SK-N-SH (cell line): ENCODE measurements around the gene TADA3. TPM values are rescaled to one million over a fixed set of nuclear protein-coding genes. Genes with fewer than 3 reads are reported as not detected.

Experiments used
- CTCF ChIA-PET: fragments of 300-600, 350-600 bp; formaldehyde crosslinking; extraction: SDS; loops from one replicate; lab custom pipeline; 2021; lab: Yijun Ruan, JAX
- POLR2A ChIA-PET: fragments of 350-600 bp; sonication (Branson Sonifier 250); formaldehyde crosslinking; extraction: SDS; loops from one replicate; lab custom pipeline; 2020; ENCODE audit warnings: antibody characterized with exemption, inconsistent platforms; lab: Yijun Ruan, JAX
- DNase-seq: peaks from one replicate; pipeline ENCODE4 v3.0.0; 2012
- H2AFZ ChIP-seq: fragments of 200-600 bp; sonication (generic); 2 replicates; pipeline ENCODE4 v1.8.1; 2016; ENCODE audit warnings: antibody characterized with exemption, mild to moderate bottlenecking, low read depth
- H3F3A ChIP-seq: fragments of 200-600 bp; sonication (generic); replicated peaks from 2 replicates; pipeline ENCODE3; 2016; ENCODE audit warnings: antibody characterized with exemption, mild to moderate bottlenecking; ENCODE audit not compliant: insufficient read depth
- H3K27ac ChIP-seq, 2 experiments: fragments of 200-500 bp in 1 of 2; fragments of 200-600 bp in 1 of 2; sonication (Bioruptor generic) in 1 of 2; sonication (generic), shearing (Covaris generic) in 1 of 2; 2 replicates each; pipeline versions ENCODE4 v1.5.1 to v1.6.1; 2014 to 2016; ENCODE audit warnings: low read depth in 2 of 2, inconsistent platforms in 1 of 2, low read length in 1 of 2, mild to moderate bottlenecking in 1 of 2, mixed read lengths in 1 of 2
- H3K27me3 ChIP-seq: fragments of 200-600 bp; sonication (generic), shearing (Covaris generic); 2 replicates; pipeline ENCODE4 v1.6.1; 2016; ENCODE audit warnings: mixed run types; ENCODE audit not compliant: insufficient read depth
- H3K36me3 ChIP-seq, 2 experiments: fragments of 200-500 bp in 1 of 2; fragments of 200-600 bp in 1 of 2; sonication (Bioruptor generic) in 1 of 2; sonication (generic) in 1 of 2; replicated peaks in 1 of 2; 2 replicates each; pipeline versions ENCODE3 to v1.5.1; 2014 to 2016; ENCODE audit warnings: low read length in 1 of 2, mild to moderate bottlenecking in 1 of 2; ENCODE audit not compliant: insufficient read depth in 2 of 2, control insufficient read depth in 1 of 2
- H3K4me1 ChIP-seq, 2 experiments: fragments of 200-500 bp in 1 of 2; fragments of 200-600 bp in 1 of 2; sonication (Bioruptor generic) in 1 of 2; sonication (generic), shearing (Covaris generic) in 1 of 2; 2 replicates each; pipeline versions ENCODE4 v1.5.1 to v1.6.1; 2014 to 2016; ENCODE audit warnings: low read depth in 1 of 2, low read length in 1 of 2, mixed run types in 1 of 2; ENCODE audit not compliant: insufficient read depth in 2 of 2, control insufficient read depth in 1 of 2
- H3K4me2 ChIP-seq: fragments of 200-600 bp; sonication (generic), shearing (Covaris generic); 2 replicates; pipeline ENCODE4 v1.6.1; 2017; ENCODE audit warnings: mixed run types
- H3K4me3 ChIP-seq, 2 experiments: fragments of 200-500 bp in 1 of 2; fragments of 200-600 bp in 1 of 2; sonication (Bioruptor generic) in 1 of 2; sonication (generic), shearing (Covaris generic) in 1 of 2; 2 replicates each; pipeline versions ENCODE4 v1.5.1 to v1.8.1; 2014 to 2016; ENCODE audit warnings: low read depth in 2 of 2, inconsistent platforms in 1 of 2, low read length in 1 of 2, mild to moderate bottlenecking in 1 of 2, mixed read lengths in 1 of 2, moderate library complexity in 1 of 2
- H3K79me2 ChIP-seq: fragments of 200-600 bp; sonication (generic); 2 replicates; pipeline ENCODE4 v1.8.1; 2017; ENCODE audit warnings: mild to moderate bottlenecking; ENCODE audit not compliant: insufficient read depth
- H3K9ac ChIP-seq: fragments of 200-600 bp; sonication (generic); 2 replicates; pipeline ENCODE4 v1.6.1; 2017; ENCODE audit warnings: mixed run types
- H3K9me2 ChIP-seq: fragments of 200-600 bp; sonication (generic); 2 replicates; pipeline ENCODE4 v1.6.1; 2017; ENCODE audit warnings: mixed run types
- H3K9me3 ChIP-seq: fragments of 200-600 bp; sonication (generic); 2 replicates; pipeline ENCODE4 v1.6.1; 2017; ENCODE audit warnings: mixed run types, mild to moderate bottlenecking, moderate library complexity
- H4K20me1 ChIP-seq: fragments of 200-600 bp; sonication (generic); 2 replicates; pipeline ENCODE4 v1.6.1; 2017; ENCODE audit warnings: mild to moderate bottlenecking, mixed run types; ENCODE audit not compliant: insufficient read depth
- CHD2 ChIP-seq: fragments of 150-350 bp; IDR thresholded peaks from 2 replicates; pipeline ENCODE4 v1.6.1; 2018; ENCODE audit warnings: low read length; ENCODE audit not compliant: partially characterized antibody
- CTCF ChIP-seq: fragments of 200-600 bp; sonication (generic); IDR thresholded peaks from 2 replicates; pipeline ENCODE4 v1.6.1; 2017; ENCODE audit warnings: antibody characterized with exemption, mild to moderate bottlenecking, moderate library complexity
- GATA2 ChIP-seq: sonication (generic); formaldehyde crosslinking; IDR thresholded peaks from 2 replicates; pipeline ENCODE4 v1.5.0; 2020; ENCODE audit warnings: mild to moderate bottlenecking, missing genetic modification reagents
- JUND ChIP-seq: IDR thresholded peaks from 2 replicates; pipeline ENCODE4 v1.4.0; 2012
- MAX ChIP-seq: IDR thresholded peaks from 2 replicates; pipeline ENCODE4 v1.4.0; 2012; ENCODE audit warnings: low read depth
- NFIC ChIP-seq: IDR thresholded peaks from 2 replicates; pipeline ENCODE4 v1.4.0; 2012; ENCODE audit warnings: borderline replicate concordance
- RCOR1 ChIP-seq: fragments of 150-350 bp; IDR thresholded peaks from 2 replicates; pipeline ENCODE4 v1.6.1; 2017; ENCODE audit warnings: antibody characterized with exemption, low read length
- REST ChIP-seq: IDR thresholded peaks from 2 replicates; pipeline ENCODE4 v1.6.1; 2012; ENCODE audit warnings: mild to moderate bottlenecking, low read depth, low read length, moderate library complexity
- SIN3A ChIP-seq: IDR thresholded peaks from 2 replicates; pipeline ENCODE4 v1.6.1; 2012; ENCODE audit warnings: low read depth, mild to moderate bottlenecking, low read length, moderate library complexity, borderline replicate concordance
- TAF1 ChIP-seq: IDR thresholded peaks from 2 replicates; pipeline ENCODE4 v1.6.1; 2012; ENCODE audit warnings: low read depth, mild to moderate bottlenecking, low read length, moderate library complexity, borderline replicate concordance
- TEAD4 ChIP-seq: IDR thresholded peaks from 2 replicates; pipeline ENCODE4 v1.4.0; 2012; ENCODE audit warnings: mild to moderate bottlenecking, borderline replicate concordance; ENCODE audit not compliant: insufficient read depth
- ZBTB33 ChIP-seq: IDR thresholded peaks from 2 replicates; pipeline ENCODE4 v1.4.0; 2012; ENCODE audit warnings: low read depth, borderline replicate concordance
- WGBS: methylation state at CpG from one replicate; pipeline ENCODE4 v1.1.6; 2017; ENCODE audit warnings: low lambda C conversion rate; 5-methylcytosine and 5-hydroxymethylcytosine counted together
- polyA plus RNA-seq, 3 experiments: library from polyadenylated mRNA; depleted of rRNA; stranded (reverse); fragments of >200 nt; gene quantifications; 2 replicates each; pipeline ENCODE4 v1.2.3, GENCODE V29; 2012

Gene TADA3
- polyA plus RNA-seq, 1 of the 3 experiments (the other 2 are of a cell fraction): 102 TPM

- no peak for TF ChIP-seq REST
- no peak for TF ChIP-seq TEAD4
- TF ChIP-seq GATA2 (CRISPR knock-in tag): no peak
- no peak for TF ChIP-seq RCOR1
- TF ChIP-seq MAX: no peak
- TF ChIP-seq CTCF: no peak
- TF ChIP-seq CHD2: no peak
Measured at GRCh38 chr3:9762871-9763270, 29.4 kb downstream of the TADA3 start (continued).

- no peaks in the 10 kb centered on the region for H3K27me3 ChIP-seq
- H3K79me2 ChIP-seq: no peaks in the 10 kb centered on the region
- H2AFZ ChIP-seq: no peak overlapping the region
- no peaks in the 10 kb centered on the region for H3K9me2 ChIP-seq
- no peaks in the 10 kb centered on the region for H4K20me1 ChIP-seq
- peaks cover 13 to 19% of the 10 kb centered on the region in 2 experiments for H3K36me3 ChIP-seq
- no peak overlapping the region for H3K4me3 ChIP-seq
- no peak overlapping the region for H3K9ac ChIP-seq
- TF ChIP-seq REST (no peak), NFIC (no peak), ZBTB33 (no peak), SIN3A (no peak), MAX (no peak), JUND (no peak), CTCF (no peak), TEAD4 (no peak), TAF1 (no peak)
- POLR2A ChIA-PET: interaction anchor here (0.6 kb wide), 1 partner anchor 58 kb away, joined by 3 read pairs; no protein-coding TSS in a partner anchor
- H3K27ac ChIP-seq: no peak overlapping the region
- no peaks in the 10 kb centered on the region for H3K9me3 ChIP-seq
- no peak for DNase-seq
- H3K4me2 ChIP-seq: no peak overlapping the region
- 90% methylated on average over 5 of the region's 5 CpGs for WGBS
- no peaks in the 10 kb centered on the region; a peak in 1 of 4 replicates for H3K4me1 ChIP-seq
- CTCF ChIA-PET: no interaction called here
- H3F3A ChIP-seq: no peaks in the 10 kb centered on the region
Measured at GRCh38 chr3:9761919-9762318, 30.4 kb downstream of the TADA3 start.
